Brain pericyte (primary cell): Measurements from ENCODE around the gene LEMD3.
A peak's percentile ranks its signal among the peaks of the same experiment; 100 is the strongest.

Experiments
- DNase-seq: peaks from one replicate; pipeline ENCODE4 v3.0.0-alpha.2; 2012; ENCODE audit warnings: low read depth, low spot score

Gene LEMD3

GRCh38 chr12:65169320-65170208 lies at the start of gene LEMD3:
LEMD3 (plus strand) TSS chr12:65169583; CDS start chr12:65169597, 14 bp downstream.
- peak; percentile 59 for DNase-seq

DNA sequence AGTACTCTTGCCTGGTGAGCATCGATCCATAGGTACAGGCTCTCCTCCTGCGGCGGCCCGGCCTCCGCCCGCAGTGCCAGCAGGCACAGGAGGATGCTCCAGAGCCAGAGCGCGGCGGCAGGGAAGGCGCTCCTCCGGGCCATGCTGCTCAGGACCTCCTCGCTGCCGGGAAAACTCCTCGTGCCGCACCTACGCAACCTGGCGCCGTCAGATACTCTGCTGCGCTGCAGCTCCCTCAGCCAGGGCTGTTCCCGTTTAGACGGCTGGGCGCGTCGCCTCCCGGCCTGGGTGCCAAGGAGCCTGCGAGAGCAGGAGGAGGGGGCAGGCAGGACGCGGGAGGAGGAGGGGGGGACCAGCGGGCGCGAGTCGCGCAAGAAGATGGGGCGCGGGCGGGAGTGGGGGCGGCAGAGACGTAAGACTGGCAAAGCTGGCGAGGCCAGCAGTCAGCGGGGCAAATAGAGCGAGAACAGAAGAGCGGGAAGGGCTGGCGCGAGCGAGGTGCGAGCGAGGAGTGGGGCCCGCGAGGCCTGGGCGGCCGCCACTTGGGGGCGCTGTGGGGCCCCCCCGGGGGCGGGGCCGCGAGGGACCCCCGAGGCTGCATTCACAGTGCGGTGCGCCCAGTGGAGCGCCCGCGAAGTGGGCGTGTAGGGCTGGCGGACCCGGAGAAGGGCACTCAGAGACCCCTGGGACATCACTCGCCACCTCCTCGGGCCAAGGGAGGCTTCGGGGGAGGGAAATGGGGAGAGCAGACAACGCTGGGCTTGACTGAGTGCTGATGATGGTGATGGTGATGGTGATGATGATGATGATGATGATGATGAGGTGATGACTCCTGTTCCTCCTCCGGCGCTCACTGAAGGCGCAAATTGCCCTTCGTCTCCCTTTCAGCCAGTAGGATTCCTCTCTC lies 48.1 kb upstream of the LEMD3 start, which contains the start of gene WIF1:
Gene WIF1, minus strand, starts transcription at position 257 of the 907 bp plus-strand sequence. Its CDS starts 114 bp downstream, at position 143.
- DNase-seq, result no peak

- no peak for DNase-seq
Observed at GRCh38 chr12:65121956-65122469, 47.4 kb upstream of the LEMD3 start.

DNA sequence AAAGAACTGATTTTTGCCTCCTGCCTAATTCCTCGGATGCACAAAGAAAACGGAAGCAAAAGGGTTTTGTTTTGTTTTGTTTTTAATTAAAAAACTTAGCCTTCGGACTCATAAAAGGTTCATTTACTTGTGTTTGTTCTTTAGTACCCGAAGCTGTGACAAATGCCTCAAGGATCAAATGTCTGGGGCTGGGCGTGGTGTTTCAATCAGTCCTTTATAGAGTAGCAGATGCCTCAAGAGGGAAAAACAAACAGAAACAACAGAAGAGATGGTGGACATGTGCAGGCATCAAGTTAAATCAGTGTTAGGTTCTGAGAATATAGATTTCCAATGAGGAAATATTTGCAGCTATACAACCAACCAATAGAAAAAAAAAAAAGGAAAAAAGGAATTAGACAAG lies 46.7 kb upstream of the LEMD3 start:
- no peak for DNase-seq

GRCh38 chr12:65123435-65124063 lies 45.8 kb upstream of the LEMD3 start:
- DNase-seq, result no peak

GRCh38 chr12:65125247-65125646 lies 44.1 kb upstream of the LEMD3 start:
- DNase-seq, result no peak

DNA sequence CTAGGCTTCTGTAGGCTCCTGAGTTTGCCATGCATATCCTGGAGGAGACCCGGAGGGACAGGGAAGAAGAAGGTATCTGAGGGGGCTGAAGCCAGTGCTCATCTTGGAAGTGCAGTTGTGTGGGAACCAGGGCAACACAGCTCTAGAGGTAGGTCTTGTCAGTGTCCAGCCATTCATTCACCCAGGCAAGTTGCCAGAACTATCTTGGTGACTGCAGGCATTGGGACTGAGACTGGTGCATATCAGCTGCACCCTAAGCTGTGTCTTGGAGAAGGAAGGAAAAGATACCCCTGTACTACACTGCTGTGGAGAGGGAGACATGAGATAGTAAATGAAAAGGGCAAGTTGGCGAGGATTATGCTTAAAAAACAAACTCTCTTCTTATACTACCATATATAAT lies 43.4 kb upstream of the LEMD3 start:
- no peak for DNase-seq

DNA sequence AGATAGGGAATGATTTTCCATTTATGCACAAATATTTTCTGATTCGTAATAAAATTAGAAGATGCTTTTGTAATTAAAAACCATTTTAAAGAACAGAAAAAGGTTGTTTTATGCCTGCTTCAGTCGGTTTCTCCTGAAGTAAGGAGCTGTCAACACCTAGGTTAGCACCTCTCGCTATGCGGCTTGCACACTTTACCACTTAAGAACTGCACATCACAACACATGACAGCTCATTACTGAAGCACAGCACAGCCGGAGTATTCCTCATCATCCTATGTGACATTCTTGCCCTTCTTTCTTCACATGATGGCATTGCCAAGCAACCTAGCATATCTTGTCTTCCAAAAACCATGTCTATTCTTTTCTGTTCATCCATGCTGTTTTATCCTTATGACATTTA lies 42.9 kb upstream of the LEMD3 start:
- DNase-seq, result no peak

DNA sequence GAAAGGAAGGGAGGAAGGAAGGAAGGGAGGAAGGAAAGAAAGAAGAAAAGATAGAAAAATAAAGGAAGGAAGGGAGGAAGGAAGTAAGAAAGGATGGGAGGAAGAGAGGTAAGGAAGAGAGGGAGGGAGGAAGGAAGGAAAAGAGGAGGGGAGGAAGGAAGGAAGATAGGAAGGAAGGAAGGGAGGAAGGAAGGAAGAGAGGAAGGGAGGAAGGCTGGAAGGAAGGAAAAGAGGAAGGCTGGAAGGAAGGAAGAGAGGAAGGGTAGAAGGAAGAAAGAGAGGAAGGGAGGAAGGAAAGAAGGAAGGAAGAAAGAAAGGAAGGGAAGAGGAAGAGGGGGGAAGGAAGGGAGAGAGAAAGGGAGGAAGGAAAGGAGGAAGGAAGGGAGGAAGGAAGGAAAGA lies 35.5 kb upstream of the LEMD3 start:
- DNase-seq, result no peak

DNA sequence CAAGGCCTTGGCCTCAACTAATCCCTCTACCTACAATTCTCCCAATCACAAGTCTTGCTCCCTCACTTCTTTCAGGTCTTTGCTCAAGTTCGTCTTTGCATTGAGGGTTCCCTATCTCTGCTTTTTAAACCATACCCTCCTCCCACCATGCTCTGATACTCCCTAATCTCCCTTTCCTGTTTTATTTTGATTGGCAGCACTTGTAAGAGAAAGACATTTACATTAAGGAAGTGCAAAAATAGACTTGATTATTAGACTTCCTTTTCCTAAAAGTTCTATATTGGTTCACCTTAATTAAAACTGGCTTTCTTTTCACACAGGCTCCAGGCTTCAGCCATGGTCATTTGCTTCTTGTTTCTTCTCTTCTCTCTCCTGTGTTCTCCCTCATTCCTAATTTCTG lies 30.0 kb upstream of the LEMD3 start:
- no peak for DNase-seq

GRCh38 chr12:65140738-65141137 lies 28.6 kb upstream of the LEMD3 start:
- DNase-seq, result no peak

GRCh38 chr12:65147312-65147905 lies 22.0 kb upstream of the LEMD3 start:
- DNase-seq, result no peak

DNA sequence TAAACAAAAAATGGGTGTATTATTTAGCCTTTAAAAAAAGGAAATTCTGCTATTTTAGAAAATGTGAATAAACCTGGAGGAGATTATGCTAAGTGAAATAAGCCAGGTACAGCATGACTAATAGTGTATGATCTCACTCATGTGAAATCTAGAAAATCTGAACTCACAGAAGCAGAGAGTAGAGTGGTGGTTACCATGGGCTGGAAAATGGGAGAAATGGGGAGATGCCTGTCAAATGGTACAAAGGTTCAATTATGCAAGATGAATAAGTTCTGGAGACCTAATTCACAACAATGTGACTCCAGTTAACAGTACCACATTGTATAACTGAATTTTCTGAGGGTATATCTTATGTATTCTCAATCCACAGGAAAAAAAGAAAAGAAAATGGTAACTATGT lies 17.4 kb upstream of the LEMD3 start:
- no peak for DNase-seq

- no peak for DNase-seq
Observed at GRCh38 chr12:65152596-65152995, 16.8 kb upstream of the LEMD3 start.

DNA sequence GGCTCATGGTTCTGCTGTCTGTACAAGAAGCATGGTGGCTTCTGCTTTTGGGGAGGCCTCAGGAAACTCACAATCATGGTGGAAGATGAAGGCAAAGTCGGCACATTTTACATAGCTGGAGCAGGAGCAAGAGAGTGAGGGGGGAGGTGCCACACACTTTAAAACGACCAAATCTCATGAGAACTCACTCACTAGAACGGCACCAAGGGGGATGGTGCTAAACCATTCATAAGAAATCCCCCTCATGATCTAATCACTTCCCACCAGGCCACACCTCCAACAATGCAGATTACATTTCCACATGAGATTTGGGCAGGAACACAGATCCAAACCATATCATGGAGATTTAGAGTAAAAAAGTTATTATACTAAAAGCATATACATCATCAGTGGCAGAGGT lies 13.6 kb upstream of the LEMD3 start:
- DNase-seq, result no peak

GRCh38 chr12:65156366-65156841 lies 13.0 kb upstream of the LEMD3 start:
- DNase-seq, result no peak

DNA sequence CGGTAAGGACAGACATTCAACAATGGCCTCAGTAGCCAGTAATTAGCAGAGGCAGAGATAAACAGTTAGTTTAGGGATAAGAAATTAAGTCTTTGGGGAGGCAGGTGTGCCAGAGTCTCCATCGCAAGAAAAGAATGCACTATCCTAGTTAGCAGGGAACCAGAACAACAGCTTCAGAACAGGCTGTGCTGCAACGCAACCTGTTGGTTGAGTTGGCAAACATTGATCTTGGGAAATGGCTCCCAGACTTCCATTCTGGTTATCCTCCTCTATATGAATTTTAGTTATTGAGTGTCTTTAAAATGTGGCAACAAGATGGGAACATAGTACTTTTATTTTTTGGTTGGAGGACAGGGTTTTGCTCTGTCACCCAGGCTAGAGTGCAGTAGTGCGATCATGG lies 12.3 kb upstream of the LEMD3 start:
- no peak for DNase-seq

- no peak for DNase-seq
Observed at GRCh38 chr12:65162609-65163008, 6.8 kb upstream of the LEMD3 start.

- no peak for DNase-seq
Observed at GRCh38 chr12:65164244-65164643, 5.1 kb upstream of the LEMD3 start.

GRCh38 chr12:65164774-65165173 lies 4.6 kb upstream of the LEMD3 start:
- no peak for DNase-seq

GRCh38 chr12:65168681-65169319 lies 583 bp upstream of the LEMD3 start:
- DNase-seq, result no peak
